GM12878 (cell line): ENCODE results near the gene FAAP24. TPM values are rescaled to one million over a fixed set of nuclear protein-coding genes. Genes with fewer than 3 reads are reported as not detected.
"Not testable (repeated sequence)": the region's sequence is repeated elsewhere in the genome, so short reads cannot be mapped to it uniquely, and the experiment has no call there.

Experiments used
- ATAC-seq: fragments of 200-7000 bp; cut with Tn5 transposase; 3 replicates; pipeline ENCODE4 v1.9.1; 2020; ENCODE audit warnings: mild to moderate bottlenecking, moderate library complexity
- BruUV-seq: library from RNA; stranded (reverse); fragments of 400-500 nt; replicated peaks from 2 replicates; lab custom pipeline; 2021; lab: Mats Ljungman, UMichigan
- CTCF ChIA-PET: fragments of 300-600 bp; sonication (Branson Sonifier 250); formaldehyde crosslinking; extraction: SDS; loops from one replicate; lab custom pipeline; 2021; ENCODE audit warnings: inconsistent platforms; lab: Yijun Ruan, JAX
- POLR2A ChIA-PET: fragments of 350-600 bp; formaldehyde crosslinking; extraction: SDS; loops from one replicate; lab custom pipeline; 2021; ENCODE audit warnings: inconsistent platforms; lab: Charles Lee
- RAD21 ChIA-PET: fragments of 300-600 bp; sonication (Branson Sonifier 250); formaldehyde crosslinking; loops from one replicate; lab custom pipeline; 2023; ENCODE audit warnings: antibody characterized with exemption; ENCODE audit not compliant: unreplicated experiment; lab: Charles Lee
- SMC1A ChIA-PET: fragments of 300-600 bp; sonication (Branson Sonifier 250); formaldehyde crosslinking; loops from one replicate; lab custom pipeline; 2023; ENCODE audit not compliant: unreplicated experiment, uncharacterized antibody; lab: Charles Lee
- DNase-seq: peaks from one replicate; pipeline ENCODE4 v3.0.0-alpha.2; 2011; ENCODE audit warnings: low read depth, low spot score
- FAIRE-seq: peaks from 3 replicates; lab custom pipeline; 2011; peaks lifted over from hg19 to GRCh38; lab: Jason Lieb, UNC
- H2AFZ ChIP-seq: 2 replicates; pipeline ENCODE4 v1.6.0; 2011; ENCODE audit warnings: low read depth, low read length, control low read depth; ENCODE audit not compliant: control insufficient read depth
- H3K27ac ChIP-seq: 2 replicates; pipeline ENCODE4 v1.5.1; 2011; ENCODE audit warnings: control low read depth; ENCODE audit not compliant: control insufficient read depth, insufficient read depth
- H3K27me3 ChIP-seq, 2 experiments: replicated peaks in 1 of 2; 2 replicates each; pipeline versions ENCODE4 v1.6.0 to v1.6.1; 2011; ENCODE audit warnings: low read length in 1 of 2; ENCODE audit not compliant: control insufficient read depth in 2 of 2, insufficient read depth in 2 of 2
- H3K36me3 ChIP-seq, 2 experiments: 2 replicates each; pipeline ENCODE4 v1.5.1; 2011; ENCODE audit warnings: low read length in 1 of 2; ENCODE audit not compliant: control insufficient read depth in 2 of 2, insufficient read depth in 2 of 2
- H3K4me1 ChIP-seq: 2 replicates; pipeline ENCODE4 v1.6.1; 2011; ENCODE audit warnings: mild to moderate bottlenecking, low read length, moderate library complexity, mixed read lengths; ENCODE audit not compliant: control insufficient read depth, insufficient read depth
- H3K4me2 ChIP-seq: 2 replicates; pipeline ENCODE4 v1.6.0; 2011; ENCODE audit warnings: control low read depth; ENCODE audit not compliant: control insufficient read depth, insufficient read depth
- H3K4me3 ChIP-seq: fragments of 200-600 bp; sonication (generic); 2 replicates; pipeline ENCODE4 v1.5.1; 2016
- H3K79me2 ChIP-seq: 2 replicates; pipeline ENCODE4 v1.6.0; 2011; ENCODE audit warnings: low read length; ENCODE audit not compliant: control insufficient read depth, insufficient read depth
- H3K9ac ChIP-seq: 2 replicates; pipeline ENCODE4 v1.8.0; 2011; ENCODE audit warnings: low read length, control low read depth, mixed read lengths; ENCODE audit not compliant: control insufficient read depth, insufficient read depth
- H3K9me3 ChIP-seq: replicated peaks from 3 replicates; pipeline ENCODE4 v1.5.1; 2011; ENCODE audit warnings: mild to moderate bottlenecking, low read length; ENCODE audit not compliant: control insufficient read depth, insufficient read depth
- H4K20me1 ChIP-seq: 2 replicates; pipeline ENCODE4 v1.6.0; 2011; ENCODE audit not compliant: control insufficient read depth, insufficient read depth
- CREM ChIP-seq: IDR thresholded peaks from 2 replicates; pipeline ENCODE4 v1.6.1; 2014; ENCODE audit warnings: antibody characterized with exemption, low read depth
- KDM1A ChIP-seq: fragments of 200-600 bp; sonication (generic); IDR thresholded peaks from 2 replicates; pipeline ENCODE4 v1.6.1; 2016; ENCODE audit warnings: borderline replicate concordance
- MXI1 ChIP-seq: fragments of 150-350 bp; IDR thresholded peaks from 2 replicates; pipeline ENCODE4 v1.6.1; 2011; ENCODE audit warnings: low read depth, mild to moderate bottlenecking, inconsistent platforms, low read length, improper control_type of control experiment
- RBBP5 ChIP-seq: fragments of 200-600 bp; sonication (generic); conservative IDR thresholded peaks from 2 replicates; pipeline ENCODE4 v1.6.1; 2016
- RFX5 ChIP-seq: IDR thresholded peaks from 2 replicates; pipeline ENCODE4 v1.6.1; 2011; ENCODE audit warnings: low read depth, low read length, improper control_type of control experiment
- RUNX3 ChIP-seq: IDR thresholded peaks from 2 replicates; pipeline ENCODE4 v1.6.1; 2012; ENCODE audit warnings: low read length, inconsistent platforms
- ZNF274 ChIP-seq: IDR thresholded peaks from one replicate; pipeline ENCODE4 v1.8.0; 2011; ENCODE audit not compliant: insufficient read length, insufficient read depth
- WGBS: methylation state at CpG from one replicate; pipeline ENCODE4 v1.1.6; 2016; ENCODE audit warnings: low lambda C conversion rate; ENCODE audit not compliant: insufficient replicate concordance, insufficient coverage; ENCODE audit errors: missing lambda C conversion rate; 5-methylcytosine and 5-hydroxymethylcytosine counted together
- in situ Hi-C: fragments of 300-500 bp; cut with MboI; formaldehyde crosslinking; loops from 9 replicates; pipeline ENCODE4 v1.14.3; 2018; ENCODE audit warnings: mixed read lengths
- intact Hi-C: fragments of 100-400 bp; cut with micrococcal nuclease; formaldehyde crosslinking; loops from one replicate; pipeline ENCODE4 v1.14.2; 2022; ENCODE audit not compliant: unreplicated experiment
- polyA plus RNA-seq, 11 experiments: library from polyadenylated mRNA; depleted of rRNA in 4 of 11; unstranded in 6 of 11; stranded (reverse) in 5 of 11; fragments of >200 nt; fragmentation: Nextera tagmentation in 4 of 11; fragmentation: Illumina TruSeq in 1 of 11; extraction: Ambion mirVana in 4 of 11; extraction: Trizol in 1 of 11; gene quantifications; 1 replicate in 1 of 11; 2 replicates in 10 of 11; pipeline versions ENCODE4 v1.2.1 to v1.2.3, GENCODE V29; 2011 to 2016; ENCODE audit warnings: inconsistent platforms in 2 of 11, missing spikeins in 2 of 11, low read depth in 1 of 11
- total RNA-seq, 4 experiments: library from RNA; depleted of rRNA in 3 of 4; stranded (reverse); fragments of >200 nt in 3 of 4; fragmentation: Illumina TruSeq in 1 of 4; extraction: Trizol in 1 of 4; gene quantifications; 2 replicates each; pipeline versions ENCODE4 v1.2.1 to v1.2.3, GENCODE V29; 2013 to 2021

Gene FAAP24
- total and polyA plus RNA-seq, 10 of the 15 experiments (the other 5 are each of a cell fraction or from before 2014, with no cell fraction given) = 6.4 to 17.4 (median 9.9) TPM

- Histone ChIP-seq H3K27ac (no peak overlapping the region), H2AFZ (no peak overlapping the region), H3K36me3 (no peaks in the 10 kb centered on the region; a peak in 2 of 4 replicates)
- 20% methylated on average over 8 of the region's 8 CpGs for WGBS
- RAD21 ChIA-PET = no interaction called here
- DNase-seq = no peak
- TF ChIP-seq CREM = no peak
- no peak for TF ChIP-seq RFX5
- no peak for TF ChIP-seq ZNF274
- TF ChIP-seq MXI1 = no peak
- TF ChIP-seq, all 136 proteins: peak for 0
- ATAC-seq (no peak), FAIRE-seq (no peak)
- BruUV-seq = no TSS peak
- intact Hi-C loops = no loop called here
- H3K9ac ChIP-seq = no peak overlapping the region
- POLR2A ChIA-PET = no interaction called here
- no peaks in the 10 kb centered on the region for H4K20me1 ChIP-seq
- CTCF ChIA-PET = no interaction called here
- H3K4me3 ChIP-seq = no peak overlapping the region
- no peaks in the 10 kb centered on the region for H3K9me3 ChIP-seq
- no peak overlapping the region for H3K4me2 ChIP-seq
- H3K4me1 ChIP-seq = no peaks in the 10 kb centered on the region
- no peaks in the 10 kb centered on the region for H3K27me3 ChIP-seq
- in situ Hi-C loops = no loop called here
- no peaks in the 10 kb centered on the region for H3K79me2 ChIP-seq
- SMC1A ChIA-PET = no interaction called here
Observed at GRCh38 chr19:33000510-33000909, 28.5 kb downstream of the FAAP24 start.

GRCh38 chr19:33000910-33001309 lies 28.9 kb downstream of the FAAP24 start:
- Histone ChIP-seq H4K20me1 (no peaks in the 10 kb centered on the region), H3K4me2 (no peak overlapping the region), H3K4me1 (no peaks in the 10 kb centered on the region)
- ChIA-PET RAD21 (no interaction called here), CTCF (no interaction called here)
- DNase-seq = no peak
- no peak for FAIRE-seq
- in situ Hi-C loops = no loop called here
- no peak for TF ChIP-seq RBBP5
- no peak for TF ChIP-seq RUNX3
- TF ChIP-seq KDM1A = no peak
- TF ChIP-seq, all 136 proteins: peak for 0
- no peak overlapping the region for H2AFZ ChIP-seq
- BruUV-seq = no TSS peak
- intact Hi-C loops = no loop called here
- H3K9me3 ChIP-seq = no peaks in the 10 kb centered on the region
- H3K36me3 ChIP-seq = no peaks in the 10 kb centered on the region; a peak in 2 of 4 replicates
- WGBS = 84% methylated on average over 4 of the region's 4 CpGs
- ChIA-PET SMC1A (no interaction called here), POLR2A (no interaction called here)
- ATAC-seq = no peak
- H3K27me3 ChIP-seq = no peaks in the 10 kb centered on the region
- no peak overlapping the region for H3K9ac ChIP-seq
- H3K4me3 ChIP-seq = no peak overlapping the region
- no peaks in the 10 kb centered on the region for H3K79me2 ChIP-seq
- no peak overlapping the region for H3K27ac ChIP-seq

- 67% methylated on average over 15 of the region's 15 CpGs for WGBS
- H3K27ac ChIP-seq, POLR2A ChIA-PET, H3K9ac ChIP-seq, SMC1A ChIA-PET, H3K79me2 ChIP-seq, H3K4me1 ChIP-seq, H2AFZ ChIP-seq, CTCF ChIA-PET, H3K4me2 ChIP-seq, H3K4me3 ChIP-seq, intact Hi-C loops, DNase-seq, RAD21 ChIA-PET, H3K36me3 ChIP-seq, H4K20me1 ChIP-seq, ATAC-seq, H3K9me3 ChIP-seq, BruUV-seq, H3K27me3 ChIP-seq, in situ Hi-C loops, FAIRE-seq: not testable (repeated sequence)
Observed at GRCh38 chr19:33002126-33002865, 30.3 kb downstream of the FAAP24 start.
